NCI-H526 treated with DMSO at 0.1 percent for 48 hours (cell line): ENCODE results near the gene SPANXA2.
"Not testable (repeated sequence)": the region's sequence is repeated elsewhere in the genome, so short reads cannot be mapped to it uniquely, and the experiment has no call there.

Experiments used
- DNase-seq: peaks from one replicate; lab custom pipeline; 2025; lab: John Stamatoyannopoulos, UW

The SPANXA2 gene, protein sequence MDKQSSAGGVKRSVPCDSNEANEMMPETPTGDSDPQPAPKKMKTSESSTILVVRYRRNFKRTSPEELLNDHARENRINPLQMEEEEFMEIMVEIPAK

DNA sequence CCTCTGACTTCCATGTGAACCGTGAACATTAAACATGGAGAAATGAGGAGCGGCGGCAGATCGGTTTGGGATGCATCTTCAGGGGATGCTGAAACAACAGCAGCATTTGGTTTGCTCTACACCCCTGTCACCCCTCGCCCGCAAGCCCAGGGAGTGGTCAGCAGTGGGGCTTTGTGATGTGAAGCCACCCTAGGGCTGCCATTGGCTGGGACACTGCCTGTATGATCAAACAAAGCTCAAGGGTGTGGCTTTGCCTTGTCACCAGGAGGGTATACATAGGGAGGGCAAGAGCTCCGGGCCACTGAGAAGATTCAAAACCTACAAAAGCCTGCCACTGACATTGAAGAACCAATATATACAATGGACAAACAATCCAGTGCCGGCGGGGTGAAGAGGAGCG lies at the start of gene SPANXA2:
Gene SPANXA2, plus strand, starts transcription at position 301 of the 400 bp plus-strand sequence. Its CDS starts 60 bp downstream, at position 361.
- DNase-seq: not testable (repeated sequence)

DNA sequence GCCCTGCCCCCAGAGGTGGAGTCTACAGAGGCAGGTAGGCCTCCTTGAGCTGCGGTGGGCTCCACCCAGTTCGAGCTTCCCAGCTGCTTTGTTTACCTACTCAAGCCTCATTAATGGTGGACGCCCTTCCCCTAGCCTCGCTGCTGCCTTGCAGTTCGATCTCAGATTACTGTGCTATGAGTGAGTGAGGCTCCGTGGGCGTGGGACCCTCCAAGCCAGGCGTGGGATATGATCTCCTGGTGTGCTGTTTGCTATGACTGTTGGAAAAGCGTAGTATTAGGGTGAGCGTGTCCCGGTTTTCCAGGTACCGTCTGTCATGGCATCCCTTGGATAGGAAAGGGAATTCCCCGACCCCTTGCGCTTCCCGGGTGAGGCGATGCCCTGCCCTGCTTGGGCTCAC lies 47.0 kb upstream of the SPANXA2 start:
- not testable (repeated sequence) for DNase-seq

DNA sequence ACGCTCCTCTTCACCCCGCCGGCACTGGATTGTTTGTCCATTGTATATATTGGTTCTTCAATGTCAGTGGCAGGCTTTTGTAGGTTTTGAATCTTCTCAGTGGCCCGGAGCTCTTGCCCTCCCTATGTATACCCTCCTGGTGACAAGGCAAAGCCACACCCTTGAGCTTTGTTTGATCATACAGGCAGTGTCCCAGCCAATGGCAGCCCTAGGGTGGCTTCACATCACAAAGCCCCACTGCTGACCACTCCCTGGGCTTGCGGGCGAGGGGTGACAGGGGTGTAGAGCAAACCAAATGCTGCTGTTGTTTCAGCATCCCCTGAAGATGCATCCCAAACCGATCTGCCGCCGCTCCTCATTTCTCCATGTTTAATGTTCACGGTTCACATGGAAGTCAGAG lies 4.9 kb upstream of the SPANXA2 start, which contains the start of gene SPANXA1:
Gene SPANXA1, minus strand, starts transcription at position 101 of the 400 bp plus-strand sequence. Its CDS starts 60 bp downstream, at position 41.
- not testable (repeated sequence) for DNase-seq

DNA sequence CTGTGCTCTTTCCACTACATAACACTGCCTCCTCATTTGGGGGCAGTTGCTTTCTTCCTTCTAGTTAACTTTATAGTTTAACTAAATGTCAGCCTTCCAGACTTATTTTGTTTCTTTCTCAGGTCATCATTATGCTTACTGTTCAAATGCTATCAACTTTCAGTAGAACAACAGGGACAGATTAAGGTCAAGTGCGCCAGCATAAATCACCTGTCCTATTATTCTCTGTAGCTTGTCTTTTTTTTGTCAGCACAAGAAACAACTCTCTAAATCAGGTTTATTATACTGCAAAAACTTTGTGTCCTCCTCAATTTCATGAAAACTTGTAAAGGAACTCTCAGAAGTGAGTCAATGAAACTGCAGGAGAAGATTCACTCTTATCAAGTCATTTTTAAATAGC lies 19.6 kb downstream of the SPANXA2 start:
- DNase-seq: no peak

DNA sequence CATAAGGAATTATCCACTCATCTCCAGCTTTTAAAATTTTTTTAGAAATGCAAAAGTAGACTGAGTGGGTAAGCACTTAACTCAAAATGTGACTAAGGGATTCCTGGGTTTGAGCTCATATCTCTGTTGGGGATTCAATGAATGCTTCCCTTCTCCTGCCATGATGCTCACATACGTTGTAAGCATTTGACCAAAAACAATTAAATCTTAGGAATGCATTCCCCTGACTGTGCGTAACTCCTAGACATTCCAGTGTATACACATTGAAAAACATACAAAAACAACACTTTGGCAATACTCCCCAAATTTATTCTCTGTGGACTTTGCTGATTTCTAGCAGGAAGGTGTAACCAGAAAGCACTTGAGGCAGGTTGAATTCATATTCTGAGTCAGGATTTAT lies 29.8 kb downstream of the SPANXA2 start:
- DNase-seq: no peak

DNA sequence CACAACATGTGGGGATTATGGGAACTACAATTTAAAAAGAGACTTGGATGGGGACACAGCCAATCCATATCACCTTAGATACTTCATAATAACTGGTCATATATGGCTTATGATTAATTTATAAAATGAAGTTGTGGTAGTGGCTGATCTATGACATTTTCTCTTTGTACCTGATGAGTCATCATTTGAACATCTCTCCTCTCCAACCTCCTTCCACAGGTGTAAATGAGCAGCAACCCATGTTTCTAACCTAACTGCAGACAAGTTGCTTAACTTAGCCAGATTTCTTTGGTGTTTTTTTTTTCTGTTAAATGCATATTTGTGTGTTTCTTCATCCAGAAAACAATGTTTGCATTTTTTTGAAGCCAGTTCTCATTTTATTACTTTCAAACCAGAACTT lies 42.6 kb downstream of the SPANXA2 start:
- no peak for DNase-seq

GRCh38 chrX:141638550-141638949 lies 49.0 kb downstream of the SPANXA2 start:
- no peak for DNase-seq
